Measurements from ENCODE around the gene C10orf53. TPM values are rescaled to one million over a fixed set of nuclear protein-coding genes. Genes with fewer than 3 reads are reported as not detected.

Gene C10orf53
- polyA plus RNA-seq, 3 donors = not detected

DNA sequence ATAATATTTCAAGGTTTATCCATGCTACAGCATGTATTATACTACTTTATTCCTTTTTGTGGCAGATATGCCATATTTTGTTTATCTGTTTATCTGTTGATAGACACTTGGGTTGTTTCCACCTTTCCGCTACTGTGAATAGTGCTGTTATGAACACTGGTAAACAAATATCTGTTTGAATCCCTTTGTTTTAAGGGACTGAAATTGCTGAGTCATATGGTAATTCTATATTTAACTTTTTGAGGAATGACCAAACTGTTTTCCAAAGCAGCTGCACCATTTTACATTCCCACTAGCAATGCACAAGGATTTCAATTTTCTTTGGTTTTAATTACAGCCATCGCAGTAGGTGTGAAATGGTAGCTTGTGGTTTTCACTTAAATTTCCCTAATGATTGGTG is 3.4 kb downstream of the C10orf53 start:
- no peak overlapping the region for H2AFZ ChIP-seq (ENCODE audit: insufficient read depth, low read depth, low read length, poor library complexity, severe bottlenecking)
- TF ChIP-seq, protein P1, sequence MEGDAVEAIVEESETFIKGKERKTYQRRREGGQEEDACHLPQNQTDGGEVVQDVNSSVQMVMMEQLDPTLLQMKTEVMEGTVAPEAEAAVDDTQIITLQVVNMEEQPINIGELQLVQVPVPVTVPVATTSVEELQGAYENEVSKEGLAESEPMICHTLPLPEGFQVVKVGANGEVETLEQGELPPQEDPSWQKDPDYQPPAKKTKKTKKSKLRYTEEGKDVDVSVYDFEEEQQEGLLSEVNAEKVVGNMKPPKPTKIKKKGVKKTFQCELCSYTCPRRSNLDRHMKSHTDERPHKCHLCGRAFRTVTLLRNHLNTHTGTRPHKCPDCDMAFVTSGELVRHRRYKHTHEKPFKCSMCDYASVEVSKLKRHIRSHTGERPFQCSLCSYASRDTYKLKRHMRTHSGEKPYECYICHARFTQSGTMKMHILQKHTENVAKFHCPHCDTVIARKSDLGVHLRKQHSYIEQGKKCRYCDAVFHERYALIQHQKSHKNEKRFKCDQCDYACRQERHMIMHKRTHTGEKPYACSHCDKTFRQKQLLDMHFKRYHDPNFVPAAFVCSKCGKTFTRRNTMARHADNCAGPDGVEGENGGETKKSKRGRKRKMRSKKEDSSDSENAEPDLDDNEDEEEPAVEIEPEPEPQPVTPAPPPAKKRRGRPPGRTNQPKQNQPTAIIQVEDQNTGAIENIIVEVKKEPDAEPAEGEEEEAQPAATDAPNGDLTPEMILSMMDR (IDR thresholded peaks at IDR 0.05) = no peak
- H3K36me3 ChIP-seq (replicated peaks in 1 of 2; ENCODE audit: control insufficient read depth in 1 of 2, insufficient read depth in 2 of 2, low read length in 2 of 2) = no peaks in the 10 kb centered on the region
- H3K9me3 ChIP-seq (replicated peaks in 1 of 2; ENCODE audit: control insufficient read depth in 1 of 2, insufficient read depth in 1 of 2, low read length in 2 of 2) = peaks cover 24 to 29% of the 10 kb centered on the region in 2 donors
- no peak overlapping the region for H3K27ac ChIP-seq (ENCODE audit: low read depth in 1 of 2, low read length in 2 of 2)
- DNase-seq = no peak
- WGBS (ENCODE audit: insufficient coverage) = no CpG with 5 or more reads among the region's 2 CpGs
- H4K20me1 ChIP-seq (ENCODE audit: insufficient read depth, low read length) = no peaks in the 10 kb centered on the region
- H3K79me2 ChIP-seq (ENCODE audit: insufficient read depth, low read length) = no peaks in the 10 kb centered on the region
- Mint-ChIP-seq H3K27me3 (ENCODE audit: low read depth in 3 of 3) (peaks cover 21 to 29% (median 23%) of the 10 kb centered on the region in 3 donors), H3K9me3 (peaks cover 5 to 38% (median 24%) of the 10 kb centered on the region in 7 donors), H3K4me1 (peaks cover 6% of the 10 kb centered on the region), H3K36me3 (no peaks in the 10 kb centered on the region), H3K4me3 (no peak overlapping the region), H3K27ac (no peak overlapping the region)
- H3K4me1 ChIP-seq (ENCODE audit: control insufficient read depth in 1 of 2, insufficient read depth in 2 of 2, low read length in 2 of 2) = peaks cover 0 to 4% of the 10 kb centered on the region in 2 donors
- no peak overlapping the region for H3K9ac ChIP-seq (ENCODE audit: insufficient read depth, low read length, poor library complexity, severe bottlenecking)
- no peak overlapping the region for H3K4me2 ChIP-seq (replicated peaks; ENCODE audit: extremely low read depth, low read length, poor library complexity, severe bottlenecking)
- intact Hi-C loops (cut with micrococcal nuclease) = no loop called here
- H3K27me3 ChIP-seq (ENCODE audit: control insufficient read depth in 2 of 2, insufficient read depth in 2 of 2, low read length in 2 of 2) = peaks cover 22 to 27% of the 10 kb centered on the region in 2 donors
- no peak overlapping the region for H3K4me3 ChIP-seq (replicated peaks in 1 of 3; ENCODE audit: low read depth in 2 of 3, low read length in 3 of 3)

DNA sequence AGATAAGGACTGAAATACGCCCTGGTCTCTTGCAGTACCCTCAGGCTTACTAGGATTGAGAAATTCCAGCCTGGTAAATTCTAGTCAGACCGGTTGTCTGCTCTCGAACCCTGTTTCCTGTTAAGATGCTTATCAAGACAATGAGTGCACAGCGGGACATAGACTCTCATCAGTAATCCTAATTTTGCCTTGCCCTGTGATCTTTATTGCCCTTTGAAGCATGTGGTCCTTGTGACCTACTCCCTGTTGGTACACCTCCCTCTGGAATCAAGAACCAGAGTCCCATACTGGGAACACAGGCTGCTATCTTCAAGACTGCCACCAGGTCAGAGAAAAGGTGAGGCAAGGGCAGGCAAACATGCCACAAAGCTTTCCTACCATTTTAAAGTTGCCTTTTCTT is 7.2 kb downstream of the C10orf53 start:
- H3K9me3 Mint-ChIP-seq = peaks cover 6 to 34% (median 25%) of the 10 kb centered on the region in 7 donors
- Histone ChIP-seq H3K4me2 (replicated peaks; ENCODE audit: extremely low read depth, low read length, poor library complexity, severe bottlenecking) (no peak overlapping the region), H3K79me2 (ENCODE audit: insufficient read depth, low read length) (no peaks in the 10 kb centered on the region), H3K4me1 (ENCODE audit: control insufficient read depth in 1 of 2, insufficient read depth in 2 of 2, low read length in 2 of 2) (no peaks in the 10 kb centered on the region), H2AFZ (ENCODE audit: insufficient read depth, low read depth, low read length, poor library complexity, severe bottlenecking) (no peak overlapping the region), H3K9me3 (replicated peaks in 1 of 2; ENCODE audit: control insufficient read depth in 1 of 2, insufficient read depth in 1 of 2, low read length in 2 of 2) (peaks cover 13 to 19% of the 10 kb centered on the region in 2 donors), H3K4me3 (replicated peaks in 1 of 3; ENCODE audit: low read depth in 2 of 3, low read length in 3 of 3) (no peak overlapping the region), H3K36me3 (replicated peaks in 1 of 2; ENCODE audit: control insufficient read depth in 1 of 2, insufficient read depth in 2 of 2, low read length in 2 of 2) (no peaks in the 10 kb centered on the region), H3K27me3 (ENCODE audit: control insufficient read depth in 2 of 2, insufficient read depth in 2 of 2, low read length in 2 of 2) (peaks cover 39 to 43% of the 10 kb centered on the region in 2 donors), H3K27ac (ENCODE audit: low read depth in 1 of 2, low read length in 2 of 2) (no peak overlapping the region), H3K9ac (ENCODE audit: insufficient read depth, low read length, poor library complexity, severe bottlenecking) (no peak overlapping the region), H4K20me1 (ENCODE audit: insufficient read depth, low read length) (no peaks in the 10 kb centered on the region)
- intact Hi-C loops (cut with micrococcal nuclease) = no loop called here
- WGBS (ENCODE audit: insufficient coverage) = 84% methylated on average over 4 of the region's 4 CpGs
- TF ChIP-seq, protein P1 (IDR thresholded peaks at IDR 0.05) = no peak
- no peak overlapping the region for H3K27ac Mint-ChIP-seq
- no peak overlapping the region for H3K4me3 Mint-ChIP-seq
- DNase-seq = no peak
- peaks cover 41 to 43% (median 41%) of the 10 kb centered on the region in 3 donors for H3K27me3 Mint-ChIP-seq (ENCODE audit: low read depth in 3 of 3)
- no peaks in the 10 kb centered on the region for H3K36me3 Mint-ChIP-seq
- H3K4me1 Mint-ChIP-seq = no peaks in the 10 kb centered on the region
